HG02973 (cell line): ENCODE data around the gene ARF1.

Experiments
- ATAC-seq: cut with Tn5 transposase; IDR thresholded peaks from one replicate; pipeline ENCODE4 v1.9.1; 2021; ENCODE audit warnings: moderate library complexity; ENCODE audit not compliant: unreplicated experiment

ARF1 gene

DNA sequence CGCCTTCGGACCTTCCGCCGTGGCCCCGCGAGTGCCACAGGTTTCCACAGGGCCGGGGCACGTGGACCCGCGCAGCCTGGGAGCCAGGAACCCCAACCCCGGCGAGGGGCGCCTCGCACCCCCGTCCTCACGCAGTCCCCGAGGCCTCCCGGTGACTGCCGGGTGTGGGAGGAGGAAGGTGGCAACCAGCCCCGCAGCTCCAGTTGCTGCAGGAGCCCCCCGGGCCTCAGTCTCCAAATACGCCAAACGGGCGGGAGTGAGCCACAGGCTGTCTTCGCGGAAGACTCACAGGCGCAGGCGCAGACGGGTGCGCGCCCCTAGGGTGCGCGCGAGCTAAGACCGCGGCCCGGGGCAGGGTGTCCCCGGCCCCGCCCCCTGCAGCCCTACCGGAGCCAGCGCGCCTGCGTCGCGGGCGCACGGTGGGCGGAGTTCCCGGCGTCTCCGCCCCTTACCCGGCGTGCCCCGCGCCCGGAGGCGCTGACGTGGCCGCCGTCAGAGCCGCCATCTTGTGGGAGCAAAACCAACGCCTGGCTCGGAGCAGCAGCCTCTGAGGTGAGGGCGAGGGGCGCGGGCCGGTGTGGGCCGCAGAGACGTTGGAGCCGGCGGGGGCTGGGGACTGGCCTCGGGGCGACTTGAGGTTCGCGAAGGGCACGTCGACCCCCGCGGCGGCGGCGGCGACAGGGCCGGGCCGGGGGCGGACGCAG is at the start of gene ARF1:
Gene ARF1, plus strand, starts transcription at position 495 of the 704 bp plus-strand sequence. CDS start 14,407 bp downstream, outside the sequence.
- peak; percentile 64 for ATAC-seq

DNA sequence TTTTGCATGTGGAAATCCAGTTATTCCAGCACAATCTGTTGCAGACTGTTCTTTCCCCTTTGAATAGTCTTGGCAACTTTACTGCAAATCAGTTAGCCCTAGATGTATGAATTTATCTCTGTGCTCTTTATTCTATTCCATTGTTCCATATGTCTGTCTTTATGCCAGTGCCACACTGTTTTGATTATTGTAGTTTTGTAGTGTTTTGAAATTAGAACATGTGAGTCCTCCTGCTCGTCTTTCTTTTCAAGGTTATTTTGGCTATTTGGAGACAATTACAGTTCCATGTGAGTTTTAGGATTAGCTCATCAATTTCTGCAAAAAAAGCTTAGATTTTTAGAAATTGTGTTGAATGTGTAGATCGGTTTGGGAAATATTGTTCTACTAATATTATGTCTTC is 49.1 kb upstream of the ARF1 start:
- no peak for ATAC-seq

DNA sequence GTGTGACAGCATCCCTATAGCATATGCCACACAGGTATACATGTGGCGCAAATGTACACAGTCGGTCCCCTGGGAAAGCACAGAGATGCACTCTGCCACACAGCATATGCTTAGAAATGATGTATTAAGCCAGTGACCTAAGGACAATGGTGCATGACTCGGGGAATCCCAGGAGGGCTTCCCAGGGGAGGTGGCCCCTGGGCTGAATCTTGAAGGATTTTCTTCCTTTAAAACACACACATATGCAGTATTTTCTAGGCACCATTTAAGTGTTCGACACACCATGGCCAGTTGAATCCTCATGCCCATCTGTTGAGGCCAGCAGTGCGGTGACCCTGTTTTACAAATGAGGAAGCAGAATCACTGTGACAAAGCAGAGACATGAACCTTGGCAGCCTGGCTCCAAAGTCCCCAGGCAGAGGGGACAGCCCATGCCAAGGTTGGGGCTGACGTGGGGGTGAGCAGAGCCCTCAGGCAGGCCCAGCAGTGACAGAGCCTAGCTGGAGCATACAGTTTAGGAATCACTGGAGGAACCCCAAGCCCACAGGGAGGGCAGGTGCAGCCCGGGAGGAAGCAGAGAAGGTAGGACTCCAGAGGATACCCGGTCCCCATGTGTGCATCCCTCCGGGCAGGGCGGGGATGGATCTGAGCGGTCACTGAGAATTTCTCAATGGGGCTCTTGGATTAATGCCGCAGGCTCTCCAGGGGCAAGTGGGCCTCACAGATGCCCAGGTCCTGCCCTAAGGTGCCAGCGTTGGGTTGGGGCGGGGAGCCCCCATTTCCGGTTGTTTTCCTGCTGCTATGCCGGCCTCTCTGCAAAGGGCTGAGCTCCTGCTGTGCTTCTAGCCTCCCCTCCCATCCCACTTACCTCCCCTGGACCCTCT is 47.3 kb upstream of the ARF1 start:
- no peak for ATAC-seq

DNA sequence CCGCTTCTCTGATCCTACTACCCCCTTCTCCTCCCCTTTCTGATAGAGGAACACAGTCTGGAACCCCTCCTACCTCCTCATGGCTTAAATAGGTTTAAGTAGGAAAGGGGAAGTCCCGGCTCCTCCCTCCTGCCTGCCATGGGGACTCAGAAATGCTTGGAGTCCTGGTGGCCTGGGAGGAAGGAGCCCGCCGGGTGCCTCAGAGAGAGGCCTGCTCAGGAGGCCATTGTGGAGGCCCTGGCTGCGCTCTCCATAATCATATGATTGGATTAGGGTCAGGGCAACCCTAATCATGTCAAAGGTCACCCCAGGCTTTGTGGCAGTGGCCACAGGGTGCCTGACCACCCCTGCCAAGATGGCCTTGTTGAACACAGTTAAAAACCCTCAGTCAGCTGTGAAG is 46.7 kb upstream of the ARF1 start:
- ATAC-seq = no peak

DNA sequence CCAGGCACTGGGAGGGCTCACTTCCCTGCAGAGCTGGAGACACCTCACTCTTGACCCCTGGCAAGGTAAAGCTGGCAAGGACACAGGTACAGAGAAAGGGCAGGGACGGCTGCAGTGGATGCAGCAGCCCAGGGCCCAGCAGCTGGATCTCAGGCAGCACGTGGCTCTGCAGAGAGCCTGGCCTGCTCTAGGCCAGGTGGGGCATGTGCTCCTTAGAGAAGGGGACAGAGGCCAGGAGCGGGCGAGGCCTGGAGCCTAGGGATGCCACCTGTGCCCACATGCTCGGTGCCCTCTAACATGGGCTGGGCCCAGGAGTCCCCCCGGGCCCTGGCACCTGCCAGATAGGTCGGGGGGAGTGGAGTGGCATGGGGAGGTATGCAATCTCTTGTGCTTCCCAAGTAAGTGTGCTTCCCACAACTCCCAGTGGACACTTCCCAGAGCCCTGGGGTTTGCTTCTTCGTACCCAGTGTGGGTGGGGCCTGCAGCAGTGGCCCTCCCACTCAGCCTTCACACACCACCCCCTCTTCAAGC is 45.7 kb upstream of the ARF1 start:
- ATAC-seq = no peak

DNA sequence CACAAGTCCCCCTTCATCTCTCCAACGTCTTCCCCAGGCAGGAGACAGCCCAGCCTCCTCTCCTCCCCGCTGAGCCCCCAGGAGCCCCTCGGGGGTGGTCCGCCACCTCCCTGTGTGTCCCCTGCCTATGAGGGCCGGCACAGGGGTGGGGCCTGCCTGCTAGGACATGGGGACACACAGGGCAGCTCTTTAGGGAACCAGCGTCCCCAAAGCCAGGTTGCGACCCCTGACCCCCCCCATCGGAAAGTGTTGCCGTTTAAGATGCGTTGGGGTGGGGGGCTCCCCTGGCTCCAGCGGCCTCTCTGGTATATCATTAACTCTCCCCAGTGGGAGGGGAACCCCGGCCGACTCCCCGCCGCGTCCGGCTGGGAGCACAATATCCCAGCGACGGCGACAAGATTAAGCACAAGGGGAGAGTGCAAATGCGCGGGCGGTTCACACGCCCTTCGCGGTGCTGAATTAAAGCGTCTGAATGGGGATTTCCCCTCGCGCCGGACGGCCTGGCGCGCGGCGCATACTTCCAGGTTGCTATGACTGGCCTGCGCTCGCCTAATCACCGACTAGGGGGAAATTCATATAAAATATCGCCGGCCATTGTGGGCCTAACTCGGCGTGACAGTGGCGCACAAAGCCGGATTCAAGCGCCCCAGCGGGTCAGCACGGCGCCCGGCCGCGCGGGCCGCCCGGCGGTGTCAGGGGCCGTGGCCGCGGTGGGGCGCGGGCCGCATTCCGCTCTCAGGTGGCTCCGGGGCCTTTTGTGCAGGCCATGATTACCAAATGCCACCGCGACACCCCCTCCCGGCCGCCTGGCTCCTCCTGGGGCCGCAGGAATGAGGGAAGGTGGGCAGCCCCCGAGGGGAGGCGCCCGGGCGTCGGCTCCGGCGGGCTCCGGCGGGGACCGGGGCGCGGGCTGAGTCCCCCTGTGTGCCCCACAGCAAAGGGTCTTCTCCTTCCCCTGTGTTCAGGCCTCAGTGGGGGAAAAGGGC is 44.8 kb upstream of the ARF1 start:
- peak; percentile 90 for ATAC-seq

DNA sequence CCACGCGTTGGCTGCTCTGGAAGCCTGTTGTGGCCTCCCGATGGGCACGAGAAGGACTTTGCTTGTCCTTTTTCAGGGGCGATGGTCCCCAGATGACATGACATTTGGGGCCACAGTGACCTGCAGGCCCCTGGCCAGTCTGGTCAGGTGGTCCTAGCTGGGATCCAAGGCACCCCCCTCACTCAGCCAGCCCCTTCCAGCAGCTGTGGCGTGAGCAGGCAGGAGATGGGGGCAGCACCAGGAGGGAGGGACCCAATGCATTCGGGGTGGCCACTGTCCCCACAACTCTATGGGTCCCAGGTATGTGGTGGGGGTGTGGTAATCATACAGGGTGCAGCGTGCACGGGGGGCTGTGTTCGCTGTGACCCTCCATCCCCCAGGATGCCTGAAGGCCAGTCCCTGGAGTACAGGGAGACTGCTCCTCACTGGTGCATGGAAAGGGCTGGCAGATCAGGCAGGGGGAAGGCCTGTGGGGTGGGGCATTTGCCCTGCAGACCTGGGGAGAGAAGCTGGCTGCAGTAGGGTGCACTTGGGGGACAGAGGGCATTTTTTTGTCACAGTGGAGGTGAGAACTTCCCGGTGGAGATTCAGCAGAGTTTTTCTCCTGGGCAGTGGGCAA is 44.0 kb upstream of the ARF1 start:
- ATAC-seq = no peak

DNA sequence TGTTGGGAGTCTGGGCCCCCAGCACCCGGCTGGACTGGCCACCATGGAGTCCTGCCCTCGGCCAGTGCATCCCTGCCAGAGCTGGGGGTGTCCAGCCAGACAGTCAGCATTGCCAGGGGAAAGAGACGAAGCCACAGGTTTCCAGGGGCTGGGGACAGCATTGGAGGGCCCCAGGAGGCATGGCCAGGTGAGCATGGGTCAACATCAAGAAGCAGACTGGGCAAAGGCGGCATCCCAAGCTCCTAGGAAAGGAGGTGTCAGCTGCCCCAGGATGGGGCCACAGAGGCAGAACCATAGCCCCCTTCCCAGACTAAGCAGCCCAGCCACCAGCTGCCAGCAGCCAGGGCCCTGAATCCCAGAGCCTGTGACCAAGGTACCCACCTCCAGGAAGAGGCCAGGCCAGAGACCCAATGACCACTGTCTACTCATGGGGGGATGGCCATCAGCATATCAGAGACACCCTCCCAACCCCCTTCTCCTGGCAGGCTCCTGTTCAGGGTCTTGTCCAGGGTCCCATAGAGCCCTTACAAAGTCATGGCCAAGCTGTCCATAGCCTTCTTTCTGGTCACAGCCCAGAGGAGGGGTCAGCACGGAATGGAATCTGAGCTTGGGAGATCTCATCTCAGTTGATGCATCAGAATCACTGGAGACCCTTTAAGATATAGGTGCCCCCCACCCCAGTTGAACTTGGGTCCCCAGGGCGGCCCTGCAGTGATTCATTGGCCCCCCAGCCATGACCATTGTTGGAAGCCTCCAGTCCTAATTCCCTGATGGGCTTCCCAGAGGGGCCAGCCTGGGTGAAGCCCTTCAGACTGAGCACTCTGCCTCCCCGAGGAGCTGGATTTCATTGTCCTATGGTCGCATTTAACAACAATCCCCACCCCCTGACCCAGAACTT is 43.3 kb upstream of the ARF1 start:
- ATAC-seq = no peak

DNA sequence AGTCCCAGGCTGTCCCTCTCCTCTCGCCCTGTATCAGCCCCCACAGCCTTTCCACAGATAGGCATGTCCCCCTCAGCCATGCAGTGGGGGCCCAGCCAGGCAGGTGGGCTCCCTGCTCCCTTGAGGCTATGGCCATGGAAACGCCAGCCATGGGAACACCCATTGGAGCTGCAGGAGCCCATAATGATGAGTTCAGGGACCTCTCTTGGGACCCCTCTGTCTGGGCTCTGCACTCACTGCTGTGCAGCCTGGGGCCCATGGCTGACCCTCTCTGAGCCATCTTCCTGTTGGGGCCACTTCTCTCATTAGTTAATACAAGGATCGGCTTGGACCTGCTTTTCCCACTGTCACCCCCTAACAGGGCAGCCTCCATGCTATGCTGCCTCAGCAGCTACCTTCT is 42.5 kb upstream of the ARF1 start:
- ATAC-seq = no peak

DNA sequence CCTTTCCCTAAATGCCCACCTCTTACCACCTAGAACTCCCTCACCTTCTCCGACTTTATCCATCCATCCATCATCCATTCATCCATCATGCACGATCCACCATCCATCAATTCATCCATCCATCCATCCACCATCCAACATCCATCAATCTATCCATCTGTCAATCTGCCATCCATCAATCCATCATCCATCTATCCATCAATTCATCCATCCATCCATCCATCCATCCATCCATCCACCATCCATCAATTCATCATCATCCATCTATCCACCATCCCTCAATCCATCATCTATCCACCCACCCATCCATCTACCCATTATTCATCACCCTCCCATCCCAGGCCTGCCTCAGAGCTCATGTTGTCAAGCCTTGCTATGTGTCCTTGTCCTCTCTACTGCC is 41.2 kb upstream of the ARF1 start:
- ATAC-seq = no peak

DNA sequence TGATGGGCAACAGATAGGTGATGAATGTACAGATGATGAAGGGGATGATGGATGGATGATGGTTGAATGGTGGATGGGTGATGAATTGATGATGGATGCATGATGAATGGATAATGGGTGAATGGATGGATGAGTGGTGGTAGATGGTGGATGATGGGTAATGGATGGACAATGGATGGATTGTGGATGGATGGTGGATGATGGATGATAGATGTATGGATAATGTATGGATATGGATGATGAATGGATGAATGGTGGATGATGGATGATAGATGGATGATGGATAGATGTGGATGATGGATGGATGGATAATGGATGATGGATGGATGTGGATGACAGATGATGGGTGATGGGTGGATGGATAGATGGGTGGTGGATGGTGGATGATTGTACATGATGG is 40.0 kb upstream of the ARF1 start:
- no peak for ATAC-seq

DNA sequence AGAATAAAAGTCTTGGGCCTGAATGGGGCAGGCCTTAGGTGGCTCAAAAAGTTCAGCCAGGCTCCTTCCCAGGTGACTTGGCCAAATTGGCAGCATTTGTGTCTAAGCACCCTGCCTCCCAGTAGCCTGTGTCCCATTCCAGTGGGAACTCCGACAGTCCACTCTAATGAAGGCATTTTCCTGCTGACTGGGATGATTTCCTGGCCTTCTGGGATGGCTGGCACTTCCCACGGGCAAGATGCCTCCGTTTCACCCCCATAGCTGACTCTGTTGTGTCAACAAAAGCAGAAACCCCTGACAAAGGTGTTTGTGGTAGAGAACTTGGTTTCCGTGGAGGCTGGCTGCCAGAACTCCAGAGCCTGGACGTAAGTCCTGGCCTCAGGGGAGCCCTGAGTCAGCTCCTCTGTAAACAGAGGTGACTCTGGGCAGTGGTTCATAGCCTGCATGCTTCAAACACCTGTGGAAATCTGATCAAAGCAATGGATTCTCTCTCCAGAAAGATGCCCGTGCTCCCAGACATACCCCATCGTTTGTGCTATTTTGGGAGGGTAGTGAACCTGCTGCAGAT is 39.1 kb upstream of the ARF1 start:
- ATAC-seq = no peak

DNA sequence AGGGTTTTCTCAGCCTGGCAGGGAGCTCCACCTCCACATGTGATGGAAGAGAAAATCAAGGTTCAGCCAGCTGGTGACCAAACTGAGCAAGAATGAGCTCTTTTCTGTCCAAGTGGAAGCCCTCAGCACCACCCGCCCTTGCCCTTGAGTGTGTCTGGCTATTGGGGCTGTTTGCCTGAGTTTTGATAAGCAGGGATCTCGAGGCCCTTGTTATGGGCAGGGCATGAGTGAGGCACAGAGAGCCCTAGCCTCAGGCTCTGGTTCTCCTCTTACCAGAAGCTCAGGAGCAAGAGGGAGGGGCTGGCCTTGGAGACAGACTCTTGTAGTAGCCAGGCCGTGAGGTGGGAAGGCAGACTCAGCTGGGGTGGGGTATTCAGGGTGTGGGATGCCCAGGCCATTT is 37.5 kb upstream of the ARF1 start:
- no peak for ATAC-seq

DNA sequence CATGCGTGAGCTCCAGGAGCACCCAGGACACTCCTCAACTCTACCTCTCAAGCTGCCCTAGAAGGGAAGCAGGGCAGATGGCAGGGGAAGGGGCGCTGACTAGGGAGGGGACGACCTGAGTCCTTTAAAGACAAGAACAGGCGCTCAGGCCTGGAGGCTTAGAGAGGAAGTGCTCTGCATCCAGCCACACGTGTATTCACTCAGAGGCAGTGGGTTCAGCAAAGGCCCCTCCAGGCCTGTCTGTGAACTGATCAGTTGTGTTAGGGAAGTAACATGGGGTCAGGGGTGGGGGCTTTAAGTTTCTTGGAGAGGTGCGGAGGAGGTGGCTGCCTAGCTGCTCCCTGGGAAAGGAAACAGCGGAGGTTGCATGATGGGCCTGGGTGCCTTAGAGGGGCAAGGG is 37.1 kb upstream of the ARF1 start:
- no peak for ATAC-seq

DNA sequence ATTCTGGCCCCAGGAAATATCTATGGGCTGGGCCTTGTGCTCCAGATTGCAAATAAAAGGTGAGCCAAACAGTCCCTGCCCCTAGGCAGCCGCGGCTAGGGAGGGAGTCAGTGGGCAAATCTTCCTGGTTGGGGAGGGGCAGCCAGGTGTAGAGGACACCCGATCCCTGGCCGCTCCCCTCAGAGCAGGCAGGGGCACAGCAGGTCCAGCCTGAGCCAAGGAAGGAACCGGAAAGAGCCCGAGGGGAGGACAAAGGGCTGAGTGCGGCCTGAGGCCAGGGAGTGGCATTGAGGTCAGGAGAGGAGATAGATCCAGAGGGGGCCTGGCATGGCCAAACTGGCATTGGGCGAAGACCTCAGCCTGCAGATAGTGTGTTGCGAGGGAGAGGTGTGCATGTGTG is 36.6 kb upstream of the ARF1 start:
- no peak for ATAC-seq

DNA sequence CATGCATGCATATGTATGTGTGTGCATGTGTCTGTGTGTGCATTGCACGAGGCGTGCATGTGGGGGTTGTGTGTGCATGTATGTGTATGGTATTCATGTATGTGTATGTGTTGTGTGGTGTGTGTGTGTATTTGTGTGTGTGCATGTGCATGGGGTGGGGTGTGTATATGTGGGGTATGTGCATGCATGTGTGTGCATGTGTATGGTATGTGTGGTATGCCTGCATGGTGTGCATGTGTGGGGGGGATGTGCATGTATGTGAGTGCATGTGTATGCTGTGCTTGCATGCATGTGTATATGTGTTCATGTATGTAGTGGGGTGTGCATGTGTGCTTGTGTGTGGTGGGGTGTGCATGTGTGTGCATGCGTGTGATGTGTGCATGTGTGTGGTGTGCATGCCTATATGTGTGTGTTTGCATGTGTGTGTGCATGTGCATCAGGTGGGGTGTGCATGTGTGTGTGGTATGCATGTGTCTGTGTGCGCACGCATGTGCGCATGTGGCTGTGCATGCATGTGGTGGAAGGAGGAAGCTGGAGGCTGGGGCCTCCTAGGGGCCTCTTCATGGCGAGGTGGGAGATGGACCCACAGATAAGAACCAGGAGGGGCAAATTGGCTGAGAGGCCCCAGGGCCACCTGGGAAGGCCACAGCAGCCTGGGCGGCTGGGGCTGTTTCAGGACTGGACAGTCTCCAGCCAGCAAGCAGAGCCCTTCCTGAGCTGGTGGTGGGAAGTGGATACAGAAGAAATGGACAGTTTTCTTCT is 35.9 kb upstream of the ARF1 start:
- ATAC-seq = no peak

DNA sequence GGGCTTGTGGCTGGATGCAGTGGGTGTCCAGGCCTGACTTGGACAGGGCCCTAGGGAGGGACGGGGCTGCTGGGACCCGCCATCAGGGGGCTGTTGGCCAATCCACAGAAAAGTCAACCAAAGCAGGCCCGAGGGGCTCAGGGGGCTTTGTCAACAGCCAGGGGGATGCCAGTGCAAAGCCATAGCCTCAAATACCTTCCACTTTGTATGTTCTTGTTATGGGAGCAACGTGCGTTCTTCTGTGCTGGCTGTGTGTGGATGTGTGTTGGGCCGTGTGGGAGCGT is 35.4 kb upstream of the ARF1 start:
- no peak for ATAC-seq

DNA sequence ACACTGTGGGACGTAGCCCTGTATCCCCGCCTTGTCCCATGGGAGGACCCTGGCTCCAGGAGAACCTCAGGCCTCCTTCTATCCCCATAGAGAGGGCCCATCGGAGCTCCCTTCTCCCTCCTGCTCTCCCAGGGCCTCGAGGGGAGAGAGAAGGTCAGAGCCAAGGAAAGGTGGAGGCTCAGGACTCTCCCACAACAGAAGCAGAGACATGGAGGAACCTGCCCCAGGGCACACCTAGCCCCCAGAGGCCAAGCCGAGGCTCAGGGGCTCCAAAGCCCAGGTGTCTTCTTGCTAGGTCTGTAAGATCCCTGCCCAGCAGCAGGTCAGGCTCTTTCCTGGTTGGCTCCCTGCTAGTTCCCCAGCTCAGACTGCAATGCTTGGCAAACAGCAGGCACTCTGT is 34.4 kb upstream of the ARF1 start:
- ATAC-seq = no peak
